GM12878 (cell line): ENCODE results near the gene ERC1. TPM values are rescaled to one million over a fixed set of nuclear protein-coding genes. Genes with fewer than 3 reads are reported as not detected.

Source experiments
- ATAC-seq: fragments of 200-7000 bp; cut with Tn5 transposase; 3 replicates; pipeline ENCODE4 v1.9.1; 2020; ENCODE audit warnings: mild to moderate bottlenecking, moderate library complexity
- BruUV-seq: library from RNA; stranded (reverse); fragments of 400-500 nt; replicated peaks from 2 replicates; lab custom pipeline; 2021; lab: Mats Ljungman, UMichigan
- CTCF ChIA-PET: fragments of 300-600 bp; sonication (Branson Sonifier 250); formaldehyde crosslinking; extraction: SDS; loops from one replicate; lab custom pipeline; 2021; ENCODE audit warnings: inconsistent platforms; lab: Yijun Ruan, JAX
- POLR2A ChIA-PET: fragments of 350-600 bp; formaldehyde crosslinking; extraction: SDS; loops from one replicate; lab custom pipeline; 2021; ENCODE audit warnings: inconsistent platforms; lab: Charles Lee
- RAD21 ChIA-PET: fragments of 300-600 bp; sonication (Branson Sonifier 250); formaldehyde crosslinking; loops from one replicate; lab custom pipeline; 2023; ENCODE audit warnings: antibody characterized with exemption; ENCODE audit not compliant: unreplicated experiment; lab: Charles Lee
- SMC1A ChIA-PET: fragments of 300-600 bp; sonication (Branson Sonifier 250); formaldehyde crosslinking; loops from one replicate; lab custom pipeline; 2023; ENCODE audit not compliant: unreplicated experiment, uncharacterized antibody; lab: Charles Lee
- DNase-seq: peaks from one replicate; pipeline ENCODE4 v3.0.0-alpha.2; 2011; ENCODE audit warnings: low read depth, low spot score
- FAIRE-seq: peaks from 3 replicates; lab custom pipeline; 2011; peaks lifted over from hg19 to GRCh38; lab: Jason Lieb, UNC
- H2AFZ ChIP-seq: 2 replicates; pipeline ENCODE4 v1.6.0; 2011; ENCODE audit warnings: low read depth, low read length, control low read depth; ENCODE audit not compliant: control insufficient read depth
- H3K27ac ChIP-seq: 2 replicates; pipeline ENCODE4 v1.5.1; 2011; ENCODE audit warnings: control low read depth; ENCODE audit not compliant: control insufficient read depth, insufficient read depth
- H3K27me3 ChIP-seq, 2 experiments: replicated peaks in 1 of 2; 2 replicates each; pipeline versions ENCODE4 v1.6.0 to v1.6.1; 2011; ENCODE audit warnings: low read length in 1 of 2; ENCODE audit not compliant: control insufficient read depth in 2 of 2, insufficient read depth in 2 of 2
- H3K36me3 ChIP-seq, 2 experiments: 2 replicates each; pipeline ENCODE4 v1.5.1; 2011; ENCODE audit warnings: low read length in 1 of 2; ENCODE audit not compliant: control insufficient read depth in 2 of 2, insufficient read depth in 2 of 2
- H3K4me1 ChIP-seq: 2 replicates; pipeline ENCODE4 v1.6.1; 2011; ENCODE audit warnings: mild to moderate bottlenecking, low read length, moderate library complexity, mixed read lengths; ENCODE audit not compliant: control insufficient read depth, insufficient read depth
- H3K4me2 ChIP-seq: 2 replicates; pipeline ENCODE4 v1.6.0; 2011; ENCODE audit warnings: control low read depth; ENCODE audit not compliant: control insufficient read depth, insufficient read depth
- H3K4me3 ChIP-seq: fragments of 200-600 bp; sonication (generic); 2 replicates; pipeline ENCODE4 v1.5.1; 2016
- H3K79me2 ChIP-seq: 2 replicates; pipeline ENCODE4 v1.6.0; 2011; ENCODE audit warnings: low read length; ENCODE audit not compliant: control insufficient read depth, insufficient read depth
- H3K9ac ChIP-seq: 2 replicates; pipeline ENCODE4 v1.8.0; 2011; ENCODE audit warnings: low read length, control low read depth, mixed read lengths; ENCODE audit not compliant: control insufficient read depth, insufficient read depth
- H3K9me3 ChIP-seq: replicated peaks from 3 replicates; pipeline ENCODE4 v1.5.1; 2011; ENCODE audit warnings: mild to moderate bottlenecking, low read length; ENCODE audit not compliant: control insufficient read depth, insufficient read depth
- H4K20me1 ChIP-seq: 2 replicates; pipeline ENCODE4 v1.6.0; 2011; ENCODE audit not compliant: control insufficient read depth, insufficient read depth
- ASH2L ChIP-seq: fragments of 300-600, 200-600 bp; sonication (generic); IDR thresholded peaks from 2 replicates; pipeline ENCODE4 v1.6.1; 2017; ENCODE audit warnings: low read depth, mild to moderate bottlenecking, borderline replicate concordance
- CREB1 ChIP-seq: IDR thresholded peaks from 2 replicates; pipeline ENCODE4 v1.6.1; 2012; ENCODE audit warnings: low read depth, mild to moderate bottlenecking, inconsistent platforms
- IKZF2 ChIP-seq, 2 experiments: fragments of 450-650 bp; IDR thresholded peaks; 2 replicates each; pipeline ENCODE4 v1.6.1; 2017; ENCODE audit warnings: mild to moderate bottlenecking in 2 of 2, moderate library complexity in 2 of 2
- JUNB ChIP-seq: IDR thresholded peaks from 2 replicates; pipeline ENCODE4 v1.6.1; 2016; ENCODE audit warnings: antibody characterized with exemption, mild to moderate bottlenecking
- MYB ChIP-seq: fragments of 150-350 bp; IDR thresholded peaks from 2 replicates; pipeline ENCODE4 v1.6.1; 2014; ENCODE audit warnings: mild to moderate bottlenecking, low read depth, low read length, borderline replicate concordance
- MYC ChIP-seq: IDR thresholded peaks from 2 replicates; pipeline ENCODE4 v1.6.1; 2011; ENCODE audit warnings: mild to moderate bottlenecking, low read length, moderate library complexity, inconsistent platforms; ENCODE audit not compliant: insufficient read depth, insufficient replicate concordance, insufficient read length, severe bottlenecking
- NRF1 ChIP-seq: conservative IDR thresholded peaks from 2 replicates; pipeline ENCODE4 v1.6.1; 2011; ENCODE audit warnings: mild to moderate bottlenecking, low read depth, low read length, improper control_type of control experiment
- RUNX3 ChIP-seq: IDR thresholded peaks from 2 replicates; pipeline ENCODE4 v1.6.1; 2012; ENCODE audit warnings: low read length, inconsistent platforms
- WGBS: methylation state at CpG from one replicate; pipeline ENCODE4 v1.1.6; 2016; ENCODE audit warnings: low lambda C conversion rate; ENCODE audit not compliant: insufficient replicate concordance, insufficient coverage; ENCODE audit errors: missing lambda C conversion rate; 5-methylcytosine and 5-hydroxymethylcytosine counted together
- in situ Hi-C: fragments of 300-500 bp; cut with MboI; formaldehyde crosslinking; loops from 9 replicates; pipeline ENCODE4 v1.14.3; 2018; ENCODE audit warnings: mixed read lengths
- intact Hi-C: fragments of 100-400 bp; cut with micrococcal nuclease; formaldehyde crosslinking; loops from one replicate; pipeline ENCODE4 v1.14.2; 2022; ENCODE audit not compliant: unreplicated experiment
- polyA plus RNA-seq, 11 experiments: library from polyadenylated mRNA; depleted of rRNA in 4 of 11; unstranded in 6 of 11; stranded (reverse) in 5 of 11; fragments of >200 nt; fragmentation: Nextera tagmentation in 4 of 11; fragmentation: Illumina TruSeq in 1 of 11; extraction: Ambion mirVana in 4 of 11; extraction: Trizol in 1 of 11; gene quantifications; 1 replicate in 1 of 11; 2 replicates in 10 of 11; pipeline versions ENCODE4 v1.2.1 to v1.2.3, GENCODE V29; 2011 to 2016; ENCODE audit warnings: inconsistent platforms in 2 of 11, missing spikeins in 2 of 11, low read depth in 1 of 11
- total RNA-seq, 4 experiments: library from RNA; depleted of rRNA in 3 of 4; stranded (reverse); fragments of >200 nt in 3 of 4; fragmentation: Illumina TruSeq in 1 of 4; extraction: Trizol in 1 of 4; gene quantifications; 2 replicates each; pipeline versions ENCODE4 v1.2.1 to v1.2.3, GENCODE V29; 2013 to 2021
- TF ChIP-seq, protein P1 (sequence below): fragments of 450-650 bp; IDR thresholded peaks from 2 replicates; pipeline ENCODE4 v1.6.1; 2016; ENCODE audit warnings: mild to moderate bottlenecking, moderate library complexity, borderline replicate concordance
- TF ChIP-seq, protein P2 (sequence below): IDR thresholded peaks from 2 replicates; pipeline ENCODE4 v1.6.1; 2011; ENCODE audit warnings: mild to moderate bottlenecking, low read depth, low read length, moderate library complexity; ENCODE audit not compliant: insufficient replicate concordance
- TF ChIP-seq, protein P3 (sequence below): fragments of 450-650 bp; IDR thresholded peaks from 2 replicates; pipeline ENCODE4 v1.6.1; 2018; ENCODE audit warnings: borderline replicate concordance, mild to moderate bottlenecking; ENCODE audit not compliant: partially characterized antibody
- TF ChIP-seq, protein P4 (sequence below): IDR thresholded peaks from 2 replicates; pipeline ENCODE4 v1.6.1; 2011; ENCODE audit warnings: borderline replicate concordance, low read depth, mild to moderate bottlenecking, moderate library complexity, mixed read lengths, low read length; ENCODE audit not compliant: insufficient read depth; ENCODE audit errors: extremely low read length

ERC1 gene
- total and polyA plus RNA-seq, 10 of the 15 experiments (the other 5 are each of a cell fraction or from before 2014, with no cell fraction given), result 0.75 to 8.0 (median 5.0) TPM

DNA sequence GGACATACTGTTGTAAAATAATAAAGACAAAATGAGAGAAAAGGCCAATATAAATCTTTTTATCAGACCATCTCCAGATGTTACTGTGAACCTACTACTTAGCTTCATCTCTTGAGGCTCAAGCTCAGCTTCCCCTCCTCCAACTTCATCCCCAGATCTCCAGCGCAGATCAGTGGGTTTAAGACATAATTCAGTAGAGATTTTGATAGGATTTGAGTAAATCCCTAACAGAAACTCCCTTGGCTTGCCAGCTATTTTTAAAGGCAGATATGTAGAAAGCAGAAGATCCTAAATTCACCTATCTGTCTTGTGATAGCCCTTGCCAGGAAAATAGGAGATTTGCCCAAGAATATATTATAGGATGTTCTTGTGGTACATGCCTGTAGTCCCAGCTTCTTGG lies 366.7 kb downstream of the ERC1 start (continued):
- TF ChIP-seq, protein P1, sequence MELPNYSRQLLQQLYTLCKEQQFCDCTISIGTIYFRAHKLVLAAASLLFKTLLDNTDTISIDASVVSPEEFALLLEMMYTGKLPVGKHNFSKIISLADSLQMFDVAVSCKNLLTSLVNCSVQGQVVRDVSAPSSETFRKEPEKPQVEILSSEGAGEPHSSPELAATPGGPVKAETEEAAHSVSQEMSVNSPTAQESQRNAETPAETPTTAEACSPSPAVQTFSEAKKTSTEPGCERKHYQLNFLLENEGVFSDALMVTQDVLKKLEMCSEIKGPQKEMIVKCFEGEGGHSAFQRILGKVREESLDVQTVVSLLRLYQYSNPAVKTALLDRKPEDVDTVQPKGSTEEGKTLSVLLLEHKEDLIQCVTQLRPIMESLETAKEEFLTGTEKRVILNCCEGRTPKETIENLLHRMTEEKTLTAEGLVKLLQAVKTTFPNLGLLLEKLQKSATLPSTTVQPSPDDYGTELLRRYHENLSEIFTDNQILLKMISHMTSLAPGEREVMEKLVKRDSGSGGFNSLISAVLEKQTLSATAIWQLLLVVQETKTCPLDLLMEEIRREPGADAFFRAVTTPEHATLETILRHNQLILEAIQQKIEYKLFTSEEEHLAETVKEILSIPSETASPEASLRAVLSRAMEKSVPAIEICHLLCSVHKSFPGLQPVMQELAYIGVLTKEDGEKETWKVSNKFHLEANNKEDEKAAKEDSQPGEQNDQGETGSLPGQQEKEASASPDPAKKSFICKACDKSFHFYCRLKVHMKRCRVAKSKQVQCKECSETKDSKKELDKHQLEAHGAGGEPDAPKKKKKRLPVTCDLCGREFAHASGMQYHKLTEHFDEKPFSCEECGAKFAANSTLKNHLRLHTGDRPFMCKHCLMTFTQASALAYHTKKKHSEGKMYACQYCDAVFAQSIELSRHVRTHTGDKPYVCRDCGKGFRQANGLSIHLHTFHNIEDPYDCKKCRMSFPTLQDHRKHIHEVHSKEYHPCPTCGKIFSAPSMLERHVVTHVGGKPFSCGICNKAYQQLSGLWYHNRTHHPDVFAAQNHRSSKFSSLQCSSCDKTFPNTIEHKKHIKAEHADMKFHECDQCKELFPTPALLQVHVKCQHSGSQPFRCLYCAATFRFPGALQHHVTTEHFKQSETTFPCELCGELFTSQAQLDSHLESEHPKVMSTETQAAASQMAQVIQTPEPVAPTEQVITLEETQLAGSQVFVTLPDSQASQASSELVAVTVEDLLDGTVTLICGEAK, result no peak
- no peak for TF ChIP-seq NRF1
- TF ChIP-seq RUNX3, result no peak
- no peak for TF ChIP-seq ASH2L

DNA sequence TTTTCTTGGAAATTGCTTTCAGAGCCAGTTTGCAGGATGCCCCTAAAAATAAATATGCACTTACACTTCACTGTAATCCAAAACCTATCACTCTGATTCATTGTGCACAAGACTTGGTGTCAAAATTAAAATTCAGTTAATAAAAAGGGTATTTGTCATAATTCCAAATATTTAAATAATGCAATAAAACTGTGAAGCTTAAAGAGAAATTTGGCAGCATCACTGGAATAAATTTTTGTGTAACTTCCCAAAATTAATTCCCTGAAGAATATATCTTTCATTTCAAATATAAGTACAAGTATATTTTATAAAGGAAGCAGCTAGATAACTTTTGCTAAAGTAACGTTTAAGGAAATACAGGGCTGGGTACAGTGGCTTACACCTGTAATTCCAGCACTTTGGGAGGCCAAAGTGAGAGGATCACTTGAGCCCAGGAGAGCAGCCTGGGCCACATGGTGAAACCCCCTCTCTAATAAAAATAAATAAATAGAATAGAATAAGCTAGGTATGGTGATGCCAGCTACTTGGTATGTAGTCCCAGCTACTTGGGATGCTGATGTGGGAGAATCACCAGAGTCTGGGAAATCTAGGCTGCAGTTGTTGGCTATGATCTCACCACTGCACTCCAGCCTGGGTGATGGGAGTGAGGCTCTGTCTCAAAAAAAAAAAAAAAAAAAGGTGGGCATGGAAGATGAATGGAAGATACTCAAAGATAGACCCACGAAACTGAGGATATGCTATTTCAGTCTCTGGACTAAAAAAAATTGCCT lies 369.6 kb downstream of the ERC1 start:
- H3K4me3 ChIP-seq, result no peak overlapping the region
- 19% methylated on average over 2 of the region's 2 CpGs for WGBS
- no peak for ATAC-seq
- TF ChIP-seq IKZF2 (IDR thresholded peaks at IDR 0.05) (no peak), CREB1 (no peak), MYC (no peak), JUNB (no peak), MYB (no peak)
- TF ChIP-seq, protein P2, sequence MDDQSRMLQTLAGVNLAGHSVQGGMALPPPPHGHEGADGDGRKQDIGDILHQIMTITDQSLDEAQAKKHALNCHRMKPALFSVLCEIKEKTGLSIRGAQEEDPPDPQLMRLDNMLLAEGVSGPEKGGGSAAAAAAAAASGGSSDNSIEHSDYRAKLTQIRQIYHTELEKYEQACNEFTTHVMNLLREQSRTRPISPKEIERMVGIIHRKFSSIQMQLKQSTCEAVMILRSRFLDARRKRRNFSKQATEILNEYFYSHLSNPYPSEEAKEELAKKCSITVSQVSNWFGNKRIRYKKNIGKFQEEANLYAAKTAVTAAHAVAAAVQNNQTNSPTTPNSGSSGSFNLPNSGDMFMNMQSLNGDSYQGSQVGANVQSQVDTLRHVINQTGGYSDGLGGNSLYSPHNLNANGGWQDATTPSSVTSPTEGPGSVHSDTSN, result no peak
- TF ChIP-seq, protein P3, sequence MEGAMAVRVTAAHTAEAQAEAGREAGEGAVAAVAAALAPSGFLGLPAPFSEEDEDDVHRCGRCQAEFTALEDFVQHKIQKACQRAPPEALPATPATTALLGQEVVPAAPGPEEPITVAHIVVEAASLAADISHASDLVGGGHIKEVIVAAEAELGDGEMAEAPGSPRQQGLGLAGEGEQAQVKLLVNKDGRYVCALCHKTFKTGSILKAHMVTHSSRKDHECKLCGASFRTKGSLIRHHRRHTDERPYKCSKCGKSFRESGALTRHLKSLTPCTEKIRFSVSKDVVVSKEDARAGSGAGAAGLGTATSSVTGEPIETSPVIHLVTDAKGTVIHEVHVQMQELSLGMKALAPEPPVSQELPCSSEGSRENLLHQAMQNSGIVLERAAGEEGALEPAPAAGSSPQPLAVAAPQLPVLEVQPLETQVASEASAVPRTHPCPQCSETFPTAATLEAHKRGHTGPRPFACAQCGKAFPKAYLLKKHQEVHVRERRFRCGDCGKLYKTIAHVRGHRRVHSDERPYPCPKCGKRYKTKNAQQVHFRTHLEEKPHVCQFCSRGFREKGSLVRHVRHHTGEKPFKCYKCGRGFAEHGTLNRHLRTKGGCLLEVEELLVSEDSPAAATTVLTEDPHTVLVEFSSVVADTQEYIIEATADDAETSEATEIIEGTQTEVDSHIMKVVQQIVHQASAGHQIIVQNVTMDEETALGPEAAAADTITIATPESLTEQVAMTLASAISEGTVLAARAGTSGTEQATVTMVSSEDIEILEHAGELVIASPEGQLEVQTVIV, result no peak
- TF ChIP-seq, protein P4, sequence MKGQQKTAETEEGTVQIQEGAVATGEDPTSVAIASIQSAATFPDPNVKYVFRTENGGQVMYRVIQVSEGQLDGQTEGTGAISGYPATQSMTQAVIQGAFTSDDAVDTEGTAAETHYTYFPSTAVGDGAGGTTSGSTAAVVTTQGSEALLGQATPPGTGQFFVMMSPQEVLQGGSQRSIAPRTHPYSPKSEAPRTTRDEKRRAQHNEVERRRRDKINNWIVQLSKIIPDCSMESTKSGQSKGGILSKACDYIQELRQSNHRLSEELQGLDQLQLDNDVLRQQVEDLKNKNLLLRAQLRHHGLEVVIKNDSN, result no peak

More for the DNA sequence above, 369.6 kb downstream of the ERC1 start:
- no peak overlapping the region for H2AFZ ChIP-seq
- in situ Hi-C loops (no loop called here), intact Hi-C loops (no loop called here)
- H3K27me3 ChIP-seq, result no peaks in the 10 kb centered on the region
- no peak overlapping the region for H3K9ac ChIP-seq
- POLR2A ChIA-PET, result no interaction called here
- H3K27ac ChIP-seq, result no peak overlapping the region
- H4K20me1 ChIP-seq, result no peaks in the 10 kb centered on the region
- RAD21 ChIA-PET, result no interaction called here
- FAIRE-seq (no peak), DNase-seq (no peak)
- no peak overlapping the region for H3K4me2 ChIP-seq
- H3K79me2 ChIP-seq, result no peaks in the 10 kb centered on the region
- H3K4me1 ChIP-seq, result no peaks in the 10 kb centered on the region
- no peaks in the 10 kb centered on the region for H3K36me3 ChIP-seq
- SMC1A ChIA-PET, result no interaction called here
- CTCF ChIA-PET, result interaction anchor here (0.8 to 1.1 kb wide), 2 partner anchors 243 to 580 kb away, joined by 3 to 4 read pairs; no protein-coding TSS in a partner anchor
- H3K9me3 ChIP-seq, result no peaks in the 10 kb centered on the region
- BruUV-seq, result no TSS peak
